Lower lobe of right lung (tissue), 2 donors: Measurements from ENCODE around the gene CAMSAP1. TPM values are rescaled to one million over a fixed set of nuclear protein-coding genes. Genes with fewer than 3 reads are reported as not detected.
A peak's percentile ranks its signal among the peaks of the same experiment; 100 is the strongest.

Experiments used
- ATAC-seq, 2 donors: fragments of 200-7000 bp; cut with Tn5 transposase; one replicate each; pipeline ENCODE4 v1.9.1; 2020 to 2022; ENCODE audit warnings: mild to moderate bottlenecking in 2 of 2, moderate library complexity in 2 of 2
- DNase-seq: peaks from one replicate; pipeline ENCODE4 v3.0.0-alpha.2; 2020
- H3K27ac ChIP-seq: fragments of 200-600 bp; one replicate; pipeline ENCODE4 v1.8.0; 2022
- H3K27me3 ChIP-seq: fragments of 200-600 bp; one replicate; pipeline ENCODE4 v1.8.0; 2022; ENCODE audit warnings: low read depth
- H3K36me3 ChIP-seq: fragments of 200-600 bp; one replicate; pipeline ENCODE4 v1.8.0; 2022; ENCODE audit warnings: mild to moderate bottlenecking
- H3K4me1 ChIP-seq: fragments of 200-600 bp; one replicate; pipeline ENCODE4 v1.8.0; 2022
- H3K4me3 ChIP-seq: fragments of 200-600 bp; one replicate; pipeline ENCODE4 v1.8.0; 2022; ENCODE audit warnings: mild to moderate bottlenecking
- H3K9me3 ChIP-seq: fragments of 200-600 bp; one replicate; pipeline ENCODE4 v1.8.0; 2022
- intact Hi-C: fragments of 100-400 bp; cut with DNase I; formaldehyde crosslinking; loops from one replicate; pipeline ENCODE4 v1.11.0; 2022
- total RNA-seq: library from RNA; stranded (reverse); fragmentation: NEBNext Ultra II Directional; extraction: Animal tissue kit (Norgen Biotek cat#: 25700); gene quantifications from one replicate; pipeline ENCODE4 v1.2.1, GENCODE V29; 2021
- TF ChIP-seq, protein P1 (sequence below): fragments of 200-600 bp; IDR thresholded peaks from one replicate; pipeline ENCODE4 v1.8.0; 2022; ENCODE audit warnings: antibody characterized with exemption, mild to moderate bottlenecking
- donor health status: DM: no; HTN: yes; CAD: no; lungs with severe emphysema.

The CAMSAP1 gene
- total RNA-seq, 1 donor from 2014 or later: 34.4 TPM

DNA sequence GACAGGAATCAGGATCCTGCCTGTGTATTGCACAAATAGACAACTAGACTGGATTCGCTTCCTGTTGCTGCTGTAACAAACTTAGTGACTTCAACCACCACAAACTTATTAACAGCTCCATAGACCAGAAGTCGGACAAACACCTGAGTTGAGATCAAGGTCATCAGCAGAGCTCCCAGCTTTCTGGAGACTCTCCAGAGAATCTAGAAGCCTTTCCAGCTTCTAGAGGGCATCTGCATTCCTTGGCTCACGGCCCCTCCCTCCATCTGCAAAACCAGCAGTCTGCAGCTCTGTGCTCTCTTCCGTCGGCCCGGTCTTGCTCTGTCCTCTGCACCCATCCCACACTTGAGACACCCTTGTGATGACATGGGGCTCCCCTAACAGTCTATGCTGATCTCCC lies 106.3 kb downstream of the CAMSAP1 start:
- no peak overlapping the region for H3K4me3 ChIP-seq
- no peaks in the 10 kb centered on the region for H3K27me3 ChIP-seq
- H3K27ac ChIP-seq: no peak overlapping the region
- no peaks in the 10 kb centered on the region for H3K36me3 ChIP-seq
- no peaks in the 10 kb centered on the region for H3K4me1 ChIP-seq
- intact Hi-C loops: no loop called here
- ATAC-seq (no peak), DNase-seq (no peak)
- TF ChIP-seq, protein P1, sequence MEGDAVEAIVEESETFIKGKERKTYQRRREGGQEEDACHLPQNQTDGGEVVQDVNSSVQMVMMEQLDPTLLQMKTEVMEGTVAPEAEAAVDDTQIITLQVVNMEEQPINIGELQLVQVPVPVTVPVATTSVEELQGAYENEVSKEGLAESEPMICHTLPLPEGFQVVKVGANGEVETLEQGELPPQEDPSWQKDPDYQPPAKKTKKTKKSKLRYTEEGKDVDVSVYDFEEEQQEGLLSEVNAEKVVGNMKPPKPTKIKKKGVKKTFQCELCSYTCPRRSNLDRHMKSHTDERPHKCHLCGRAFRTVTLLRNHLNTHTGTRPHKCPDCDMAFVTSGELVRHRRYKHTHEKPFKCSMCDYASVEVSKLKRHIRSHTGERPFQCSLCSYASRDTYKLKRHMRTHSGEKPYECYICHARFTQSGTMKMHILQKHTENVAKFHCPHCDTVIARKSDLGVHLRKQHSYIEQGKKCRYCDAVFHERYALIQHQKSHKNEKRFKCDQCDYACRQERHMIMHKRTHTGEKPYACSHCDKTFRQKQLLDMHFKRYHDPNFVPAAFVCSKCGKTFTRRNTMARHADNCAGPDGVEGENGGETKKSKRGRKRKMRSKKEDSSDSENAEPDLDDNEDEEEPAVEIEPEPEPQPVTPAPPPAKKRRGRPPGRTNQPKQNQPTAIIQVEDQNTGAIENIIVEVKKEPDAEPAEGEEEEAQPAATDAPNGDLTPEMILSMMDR: no peak
- no peaks in the 10 kb centered on the region for H3K9me3 ChIP-seq

DNA sequence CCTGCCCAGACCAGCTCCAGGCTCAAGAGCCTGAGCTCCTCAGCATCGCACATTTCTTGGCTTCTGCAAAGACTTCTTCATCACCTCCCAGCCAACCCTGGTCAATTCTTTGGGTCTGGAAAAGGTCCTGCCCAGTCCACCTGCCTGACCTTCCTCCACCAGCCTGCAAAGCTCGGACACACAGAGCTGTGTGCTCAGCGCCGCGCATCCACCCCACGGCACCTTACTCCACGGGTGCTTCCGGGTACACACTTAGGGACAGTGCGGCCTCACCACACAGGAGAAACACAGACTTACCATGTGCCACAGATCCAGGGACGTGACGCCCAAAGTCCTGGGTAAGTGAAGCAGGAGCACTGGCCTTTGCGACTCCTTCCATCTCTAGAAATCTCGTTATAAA lies 108.1 kb downstream of the CAMSAP1 start:
- Histone ChIP-seq H3K9me3 (no peaks in the 10 kb centered on the region), H3K4me3 (no peak overlapping the region), H3K4me1 (no peaks in the 10 kb centered on the region), H3K27ac (no peak overlapping the region), H3K27me3 (no peaks in the 10 kb centered on the region), H3K36me3 (no peaks in the 10 kb centered on the region)
- intact Hi-C loops: no loop called here
- DNase-seq (no peak), ATAC-seq (no peak)
- TF ChIP-seq, protein P1: no peak

DNA sequence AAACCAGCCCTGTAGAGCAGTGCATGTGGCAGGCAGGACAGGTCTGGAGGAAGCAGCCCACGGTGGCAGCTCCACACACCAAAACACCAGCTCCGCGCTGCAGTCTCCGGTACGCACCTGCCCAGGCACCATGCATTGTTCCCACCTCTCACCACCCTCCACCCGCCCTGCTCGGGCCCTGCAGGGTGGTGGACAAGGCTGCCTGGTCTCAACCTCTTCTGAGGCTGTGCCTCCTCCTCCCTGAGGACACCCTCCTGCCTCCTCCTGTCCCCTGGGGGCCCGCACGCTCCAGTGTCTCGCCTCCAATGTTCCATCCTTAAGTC lies 109.1 kb downstream of the CAMSAP1 start:
- DNase-seq (no peak), ATAC-seq (no peak)
- Histone ChIP-seq H3K4me1 (no peaks in the 10 kb centered on the region), H3K4me3 (no peak overlapping the region), H3K9me3 (no peaks in the 10 kb centered on the region), H3K27me3 (no peaks in the 10 kb centered on the region), H3K27ac (no peak overlapping the region), H3K36me3 (no peaks in the 10 kb centered on the region)
- TF ChIP-seq, protein P1: no peak
- intact Hi-C loops: no loop called here

GRCh38 chr9:135797507-135798262 lies 109.7 kb downstream of the CAMSAP1 start:
- Histone ChIP-seq H3K36me3 (no peaks in the 10 kb centered on the region), H3K4me1 (no peaks in the 10 kb centered on the region), H3K27ac (no peak overlapping the region), H3K4me3 (no peak overlapping the region), H3K9me3 (no peaks in the 10 kb centered on the region), H3K27me3 (no peaks in the 10 kb centered on the region)
- TF ChIP-seq, protein P1: peak; percentile 44
- ATAC-seq (peak; percentile 45 to 50), DNase-seq (no peak)
- intact Hi-C loops: no loop called here

DNA sequence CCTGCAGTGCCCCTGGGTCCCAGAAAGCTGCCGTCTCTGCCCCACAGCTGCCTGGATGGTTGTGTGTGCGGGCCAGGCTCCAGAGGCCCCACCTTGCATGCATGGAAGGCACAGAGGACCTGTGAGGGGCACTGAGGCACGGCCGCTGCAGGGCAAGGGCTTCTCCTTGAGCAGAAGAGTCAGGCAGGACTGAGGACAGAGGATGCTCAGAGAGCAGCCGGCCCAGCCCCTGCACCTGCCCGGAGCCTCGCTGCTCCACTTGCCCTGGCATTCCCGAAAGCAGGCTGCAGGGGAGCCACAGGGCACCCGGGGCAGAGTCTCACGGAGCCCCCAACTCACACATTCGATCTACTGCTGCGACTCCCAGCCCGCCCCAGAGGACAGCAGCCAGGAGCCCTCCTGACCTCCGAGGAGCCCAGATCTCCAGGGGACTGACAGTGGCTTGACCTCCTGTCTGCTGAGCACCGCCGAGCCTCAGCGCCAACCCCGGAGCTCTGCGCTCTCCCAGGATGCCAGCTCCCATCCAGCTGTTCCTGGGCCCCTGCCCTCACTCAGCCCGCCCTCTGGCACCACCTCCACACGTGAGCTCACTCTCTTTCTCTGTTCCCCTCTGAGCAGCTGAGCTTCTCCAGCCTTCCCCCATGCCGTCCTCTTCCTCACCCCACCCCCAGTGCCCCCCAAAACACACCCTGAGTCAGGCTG lies 110.4 kb downstream of the CAMSAP1 start:
- no peaks in the 10 kb centered on the region for H3K4me1 ChIP-seq
- H3K27me3 ChIP-seq: no peaks in the 10 kb centered on the region
- no peaks in the 10 kb centered on the region for H3K36me3 ChIP-seq
- intact Hi-C loops: no loop called here
- no peaks in the 10 kb centered on the region for H3K9me3 ChIP-seq
- no peak overlapping the region for H3K27ac ChIP-seq
- TF ChIP-seq, protein P1: no peak
- no peak for DNase-seq
- no peak overlapping the region for H3K4me3 ChIP-seq
- no peak for ATAC-seq
